Fibroblast of skin of scalp (primary cell): ENCODE results near the gene HOXC10.

Experiments used
- DNase-seq: peaks from one replicate; pipeline ENCODE4 v3.0.0-alpha.2; 2013

The HOXC10 gene

GRCh38 chr12:54017027-54017788, 32.3 kb downstream of the HOXC10 start:
- DNase-seq, result no peak

GRCh38 chr12:54017878-54018467, 33.0 kb downstream of the HOXC10 start:
- peak; percentile 68 for DNase-seq

DNA sequence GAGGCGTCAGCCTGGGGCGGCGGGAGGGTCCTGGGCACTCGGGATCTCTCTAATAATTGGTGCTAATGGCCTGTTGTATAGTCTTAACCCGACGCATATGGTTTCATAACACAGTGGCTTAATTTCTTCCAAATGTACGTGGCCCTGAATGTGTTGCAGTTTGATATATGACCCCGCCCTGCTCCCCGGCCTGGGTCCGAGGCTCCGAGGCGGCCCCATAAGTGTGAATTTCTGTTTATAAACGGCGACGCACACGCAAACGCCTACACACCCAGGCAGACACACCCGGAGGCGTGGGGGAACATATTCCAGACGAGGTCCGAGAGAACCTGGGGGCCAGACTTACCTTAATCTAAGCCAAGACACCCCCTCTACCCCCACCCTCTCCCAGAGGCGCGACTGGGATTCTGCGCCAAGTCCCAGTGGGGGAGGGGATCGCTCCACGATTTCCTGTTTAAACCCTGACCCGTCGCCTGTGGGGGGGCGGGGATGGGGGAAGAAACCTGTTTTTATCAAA, 33.6 kb downstream of the HOXC10 start:
- DNase-seq, result no peak

GRCh38 chr12:54019091-54019811, 34.3 kb downstream of the HOXC10 start:
- no peak for DNase-seq

DNA sequence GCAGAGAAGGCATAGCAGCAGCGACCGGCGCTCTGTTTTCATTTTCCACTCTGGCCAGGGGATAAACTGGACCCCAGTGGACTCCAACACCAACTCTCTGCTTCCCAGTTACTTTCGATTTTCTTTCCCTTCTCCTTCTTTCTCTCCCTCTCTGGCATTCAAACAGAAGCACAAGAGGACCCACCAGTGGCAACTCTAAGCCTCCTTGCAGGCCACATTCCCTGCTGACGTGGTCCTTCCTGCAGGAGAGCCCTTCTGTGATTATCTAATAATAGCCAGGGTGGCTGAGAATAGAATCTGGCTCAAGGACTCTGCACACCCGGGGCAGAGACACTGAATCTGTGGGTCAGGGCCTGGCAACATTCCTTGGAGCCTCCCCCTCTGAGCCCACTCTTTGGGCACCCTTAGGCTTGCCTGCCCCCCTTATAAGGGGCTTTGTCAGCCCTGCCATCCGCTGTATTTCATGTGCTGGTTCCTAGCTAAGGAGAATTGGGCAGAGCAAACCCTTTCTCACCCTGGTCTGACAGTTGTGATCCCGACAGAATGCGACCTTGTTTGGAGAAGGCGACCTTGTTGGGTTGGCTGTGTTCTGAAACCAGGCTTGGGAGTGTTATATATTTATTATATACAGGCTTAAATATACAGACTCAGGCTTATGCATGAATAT, 35.1 kb downstream of the HOXC10 start:
- no peak for DNase-seq

DNA sequence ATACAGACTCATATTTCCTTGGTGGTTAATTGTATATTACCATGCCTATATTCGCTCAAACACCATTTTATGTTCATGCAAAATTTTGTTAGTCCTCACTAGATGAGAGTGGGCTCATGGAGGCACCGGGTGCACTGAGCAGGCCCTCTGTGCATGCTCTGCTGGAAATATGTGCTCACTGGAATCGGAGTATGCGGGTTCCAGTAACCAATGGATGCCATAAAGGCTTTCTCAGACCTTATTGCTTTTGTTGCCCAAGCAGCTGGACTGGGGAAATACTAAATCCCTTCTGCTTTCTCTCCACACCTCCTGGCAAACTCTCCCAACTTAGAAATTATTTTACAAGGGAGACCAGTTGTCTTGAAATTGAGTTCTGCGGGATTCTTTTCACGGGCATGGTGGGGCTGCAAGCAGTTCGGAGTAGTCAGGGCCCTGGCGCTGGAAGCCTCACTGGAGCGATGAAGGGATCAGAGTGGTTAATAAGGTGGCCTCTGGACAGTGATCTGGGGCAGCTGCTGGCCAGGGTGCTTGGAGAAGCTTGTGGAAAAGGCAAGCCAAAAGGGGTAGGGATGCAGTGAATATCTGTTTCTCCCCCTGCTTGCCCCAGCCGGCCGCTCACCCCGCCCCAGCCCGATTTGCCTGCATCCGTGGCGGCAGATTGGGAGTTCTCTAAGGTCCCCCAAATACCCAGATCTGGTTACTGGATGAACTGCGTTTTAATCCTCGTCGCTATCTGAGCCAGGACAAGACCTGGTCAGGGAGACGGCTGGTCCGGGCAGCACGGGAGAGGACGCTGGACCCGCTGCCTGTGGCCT, 35.9 kb downstream of the HOXC10 start:
- DNase-seq, result no peak

GRCh38 chr12:54021432-54022013, 36.6 kb downstream of the HOXC10 start:
- DNase-seq, result no peak

GRCh38 chr12:54022960-54023884, 38.3 kb downstream of the HOXC10 start:
- DNase-seq, result no peak

DNA sequence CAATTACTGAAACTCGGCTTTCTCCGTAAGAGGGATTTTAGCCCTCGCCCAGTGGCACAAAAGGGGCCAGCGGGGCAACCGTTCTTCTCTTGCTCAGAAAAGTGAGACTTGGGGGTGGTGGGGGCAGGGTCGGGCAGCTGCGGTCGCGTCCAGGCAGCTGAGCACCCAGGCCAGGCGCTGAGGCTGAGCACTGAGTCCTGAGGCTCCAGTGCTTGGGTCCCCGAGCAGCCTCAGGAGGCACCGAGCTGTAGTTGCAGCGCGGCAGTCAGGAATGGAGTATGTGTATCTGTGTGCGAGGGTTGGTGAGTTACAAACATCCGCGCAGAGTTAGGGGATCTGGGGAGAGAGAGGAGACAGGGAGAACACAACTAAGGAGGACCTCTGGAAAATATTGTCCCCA, 39.2 kb downstream of the HOXC10 start:
- DNase-seq, result no peak

DNA sequence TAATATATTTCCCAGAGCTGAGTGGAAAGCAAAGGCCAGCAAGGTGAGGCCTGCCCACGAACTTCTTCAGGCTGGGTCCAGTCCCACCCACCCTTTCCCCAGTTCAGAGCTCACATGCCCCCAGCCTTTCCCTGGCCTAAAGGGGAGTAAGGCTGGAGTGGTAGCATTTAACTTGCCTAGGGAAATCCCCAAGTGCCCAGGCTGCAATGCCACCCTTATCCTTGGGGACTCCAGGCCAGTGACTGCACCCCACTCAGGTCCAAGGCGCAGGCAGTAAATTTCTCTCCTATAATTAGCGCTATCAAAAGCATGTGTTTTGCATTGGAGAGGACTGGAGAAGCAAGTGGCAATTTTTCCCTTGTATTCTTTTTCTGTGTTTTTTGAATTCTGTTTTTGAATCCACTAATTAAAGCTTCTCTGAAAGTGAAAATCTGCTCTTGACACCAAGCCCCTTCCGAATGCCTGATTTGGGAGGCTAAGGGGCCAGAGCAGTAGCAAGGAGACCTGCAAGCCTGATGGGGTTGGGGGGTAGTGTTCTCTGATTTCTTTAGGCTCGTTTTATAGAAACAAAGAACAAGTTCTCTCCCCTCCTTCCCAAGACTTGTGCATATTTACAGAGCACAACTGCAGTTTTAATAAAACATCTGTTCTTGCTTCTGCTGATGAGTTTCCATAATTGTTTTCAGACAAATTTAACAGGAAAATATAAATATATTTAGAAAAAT, 39.8 kb downstream of the HOXC10 start:
- DNase-seq, result no peak

DNA sequence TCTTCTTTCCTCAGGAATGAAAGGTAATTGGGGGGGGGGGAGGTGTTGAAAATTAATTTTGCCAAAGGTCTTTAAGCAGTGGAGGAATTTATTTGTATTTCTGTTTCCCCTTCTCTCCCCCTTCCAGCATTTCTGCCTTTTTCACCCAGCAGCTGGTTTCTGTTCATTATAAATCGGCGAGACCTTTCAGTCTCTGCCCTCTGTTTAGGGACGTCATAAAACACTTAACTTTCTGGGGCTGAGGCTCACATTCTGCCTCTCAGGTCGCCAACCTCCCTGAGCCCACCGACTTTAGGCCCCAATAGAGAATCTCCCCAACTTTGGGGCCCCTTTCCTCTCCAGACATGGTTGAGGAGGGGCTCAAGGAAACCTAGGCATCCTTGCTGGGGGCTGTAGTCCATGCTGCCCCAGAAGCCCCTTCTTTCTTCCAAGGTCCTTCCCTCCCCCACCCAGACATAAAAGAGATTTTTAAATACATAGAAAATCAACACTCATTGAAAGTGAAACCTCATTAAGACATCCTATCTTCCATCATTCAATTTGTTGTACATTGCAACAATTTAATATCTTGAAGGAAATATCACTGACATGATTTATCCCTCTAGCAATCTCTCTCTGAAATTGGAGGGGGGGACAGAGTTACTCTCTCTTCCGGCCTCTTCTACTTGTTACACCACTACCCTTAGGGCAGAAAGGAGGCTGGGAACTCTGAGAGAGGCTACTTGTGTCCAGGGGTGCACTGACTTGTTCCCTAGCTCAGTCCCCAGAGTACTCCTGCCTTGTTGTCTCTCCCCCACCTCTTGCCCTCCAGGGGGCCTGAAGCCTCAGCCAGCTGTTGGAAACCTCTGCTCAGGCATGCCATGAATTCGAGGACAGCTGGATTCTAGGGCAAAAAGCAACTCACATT, 40.8 kb downstream of the HOXC10 start:
- DNase-seq, result no peak

GRCh38 chr12:54026640-54027441, 41.9 kb downstream of the HOXC10 start:
- DNase-seq, result no peak

DNA sequence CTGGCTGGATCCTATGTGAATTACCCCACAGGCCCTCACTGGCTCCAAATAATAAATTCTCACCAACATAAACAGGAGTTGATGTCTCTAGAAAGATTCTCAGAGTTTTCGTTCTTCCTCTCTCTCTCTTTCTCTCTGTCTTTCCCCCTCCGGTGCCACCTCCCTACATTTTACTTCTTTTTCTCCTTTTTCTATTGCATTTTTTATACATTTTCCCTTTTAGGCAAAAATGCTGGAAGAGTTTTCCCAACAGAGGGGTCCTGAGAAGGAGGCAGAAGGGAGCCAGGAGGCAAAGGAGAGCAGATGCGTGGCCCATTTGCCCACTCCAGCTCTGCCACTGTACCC, 42.5 kb downstream of the HOXC10 start:
- no peak for DNase-seq

DNA sequence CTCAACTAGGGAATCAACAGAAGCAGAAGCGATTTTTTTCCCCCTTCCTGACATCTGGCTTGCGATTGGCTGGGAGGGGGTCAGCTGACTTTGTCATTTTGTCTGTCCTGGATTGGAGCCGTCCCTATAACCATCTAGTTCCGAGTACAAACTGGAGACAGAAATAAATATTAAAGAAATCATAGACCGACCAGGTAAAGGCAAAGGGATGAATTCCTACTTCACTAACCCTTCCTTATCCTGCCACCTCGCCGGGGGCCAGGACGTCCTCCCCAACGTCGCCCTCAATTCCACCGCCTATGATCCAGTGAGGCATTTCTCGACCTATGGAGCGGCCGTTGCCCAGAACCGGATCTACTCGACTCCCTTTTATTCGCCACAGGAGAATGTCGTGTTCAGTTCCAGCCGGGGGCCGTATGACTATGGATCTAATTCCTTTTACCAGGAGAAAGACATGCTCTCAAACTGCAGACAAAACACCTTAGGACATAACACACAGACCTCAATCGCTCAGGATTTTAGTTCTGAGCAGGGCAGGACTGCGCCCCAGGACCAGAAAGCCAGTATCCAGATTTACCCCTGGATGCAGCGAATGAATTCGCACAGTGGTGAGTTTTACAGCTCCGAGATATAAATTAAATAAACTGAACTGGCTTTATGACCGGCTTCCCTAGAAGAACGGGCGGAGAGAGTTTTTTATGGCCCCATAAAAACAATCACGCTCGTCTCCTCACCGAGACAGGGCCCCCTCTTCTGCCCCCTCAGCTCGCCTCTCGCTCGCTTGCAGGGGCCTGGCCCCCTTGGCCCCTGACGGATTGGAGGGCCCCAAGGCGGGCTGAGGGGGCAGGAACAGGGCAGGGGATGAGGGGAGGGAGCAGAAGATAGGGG, 43.6 kb downstream of the HOXC10 start, which contains the start of gene HOXC6:
Gene HOXC6, plus strand, starts transcription at position 127 of the 888 bp plus-strand sequence. Its CDS starts 82 bp downstream, at position 209.
- DNase-seq, result no peak

DNA sequence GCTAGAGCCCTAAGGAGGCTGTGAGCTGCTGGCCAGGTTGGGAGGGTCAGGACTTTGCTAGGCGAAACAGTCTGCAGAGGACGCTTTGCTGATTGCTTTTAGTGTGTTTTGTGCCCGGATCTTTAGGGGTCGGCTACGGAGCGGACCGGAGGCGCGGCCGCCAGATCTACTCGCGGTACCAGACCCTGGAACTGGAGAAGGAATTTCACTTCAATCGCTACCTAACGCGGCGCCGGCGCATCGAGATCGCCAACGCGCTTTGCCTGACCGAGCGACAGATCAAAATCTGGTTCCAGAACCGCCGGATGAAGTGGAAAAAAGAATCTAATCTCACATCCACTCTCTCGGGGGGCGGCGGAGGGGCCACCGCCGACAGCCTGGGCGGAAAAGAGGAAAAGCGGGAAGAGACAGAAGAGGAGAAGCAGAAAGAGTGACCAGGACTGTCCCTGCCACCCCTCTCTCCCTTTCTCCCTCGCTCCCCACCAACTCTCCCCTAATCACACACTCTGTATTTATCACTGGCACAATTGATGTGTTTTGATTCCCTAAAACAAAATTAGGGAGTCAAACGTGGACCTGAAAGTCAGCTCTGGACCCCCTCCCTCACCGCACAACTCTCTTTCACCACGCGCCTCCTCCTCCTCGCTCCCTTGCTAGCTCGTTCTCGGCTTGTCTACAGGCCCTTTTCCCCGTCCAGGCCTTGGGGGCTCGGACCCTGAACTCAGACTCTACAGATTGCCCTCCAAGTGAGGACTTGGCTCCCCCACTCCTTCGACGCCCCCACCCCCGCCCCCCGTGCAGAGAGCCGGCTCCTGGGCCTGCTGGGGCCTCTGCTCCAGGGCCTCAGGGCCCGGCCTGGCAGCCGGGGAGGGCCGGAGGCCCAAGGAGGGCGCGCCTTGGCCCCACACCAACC, 44.8 kb downstream of the HOXC10 start:
- DNase-seq, result no peak

GRCh38 chr12:54030442-54030801, 45.5 kb downstream of the HOXC10 start:
- no peak for DNase-seq
